ENCODE measurements around the gene NMB.
"Not testable (repeated sequence)": the region's sequence is repeated elsewhere in the genome, so short reads cannot be mapped to it uniquely, and the experiment has no call there.

NMB gene

GRCh38 chr15:84656972-84657371 is 1.0 kb downstream of the NMB start:
- no peak for DNase-seq (ENCODE audit: low read depth, low spot score)

GRCh38 chr15:84654689-84655453 is 3.1 kb downstream of the NMB start:
- DNase-seq (ENCODE audit: low read depth, low spot score): peak; percentile 59

GRCh38 chr15:84653910-84654688 is 3.9 kb downstream of the NMB start, which contains the start of gene WDR73:
Gene WDR73, minus strand, starts transcription at chr15:84654283. Its CDS starts 9 bp downstream, at chr15:84654274.
- DNase-seq (ENCODE audit: low read depth, low spot score): peak; percentile 97

DNA sequence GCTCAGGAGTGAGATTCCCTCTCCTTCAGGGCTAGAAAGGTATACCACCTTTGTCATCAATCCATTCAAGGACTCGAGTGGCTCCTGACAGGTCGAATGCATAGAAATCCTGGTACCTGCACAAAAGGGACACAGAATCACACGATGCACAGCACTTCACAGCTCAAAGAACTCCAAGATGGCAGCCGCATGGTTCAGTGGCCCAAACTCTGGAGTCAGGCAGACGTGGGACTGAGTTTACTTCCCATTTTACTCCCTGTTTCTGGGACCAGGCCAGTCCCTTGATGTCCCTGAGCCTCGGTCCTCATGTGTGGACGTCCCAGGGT is 4.5 kb downstream of the NMB start:
- DNase-seq (ENCODE audit: low read depth, low spot score): no peak

DNA sequence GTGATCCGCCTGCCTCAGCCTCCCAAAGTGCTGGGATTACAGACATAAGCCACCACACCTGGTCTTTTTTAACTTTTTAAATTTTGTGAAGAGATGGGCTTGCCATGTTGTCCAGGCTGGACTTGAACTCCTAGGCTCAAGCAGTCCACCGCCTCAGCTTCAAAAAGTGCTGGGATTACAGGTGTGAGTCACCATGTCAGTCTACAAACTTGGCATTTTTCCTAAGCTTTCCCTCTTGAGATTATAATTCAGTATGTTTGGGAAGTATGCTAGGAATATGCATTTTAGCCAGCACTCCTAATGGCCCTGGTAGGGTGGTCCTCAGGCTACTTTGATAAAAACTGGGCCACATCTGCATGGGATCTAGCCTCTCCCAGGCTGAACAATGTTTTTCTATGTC is 8.3 kb downstream of the NMB start:
- no peak for DNase-seq (ENCODE audit: low read depth, low spot score)

GRCh38 chr15:84648539-84648938 is 9.5 kb downstream of the NMB start:
- DNase-seq (ENCODE audit: low read depth, low spot score): no peak

GRCh38 chr15:84647726-84648125 is 10.3 kb downstream of the NMB start:
- DNase-seq (ENCODE audit: low read depth, low spot score): no peak

- no peak for DNase-seq (ENCODE audit: low read depth, low spot score)
Measured at GRCh38 chr15:84645997-84646396, 12.0 kb downstream of the NMB start.

DNA sequence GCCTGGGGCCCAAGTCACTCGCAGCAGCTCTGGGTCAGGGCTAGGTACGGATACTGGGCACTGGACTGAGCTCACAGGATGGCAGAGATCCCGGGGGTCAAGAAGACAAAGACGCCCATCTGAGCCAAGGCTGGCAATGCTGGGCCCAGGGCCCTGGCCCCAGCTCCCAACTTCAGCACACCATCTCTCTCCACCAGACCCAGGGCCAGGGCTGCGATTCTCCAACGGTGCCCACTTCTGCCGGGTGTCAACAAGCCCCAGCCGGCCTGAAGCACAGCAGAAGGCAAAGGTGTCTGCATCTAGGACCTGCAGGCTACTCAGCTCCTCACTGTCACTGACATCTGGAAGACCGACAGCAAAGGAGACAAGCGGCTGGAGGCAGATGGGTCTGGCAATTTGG is 12.5 kb downstream of the NMB start:
- no peak for DNase-seq (ENCODE audit: low read depth, low spot score)

DNA sequence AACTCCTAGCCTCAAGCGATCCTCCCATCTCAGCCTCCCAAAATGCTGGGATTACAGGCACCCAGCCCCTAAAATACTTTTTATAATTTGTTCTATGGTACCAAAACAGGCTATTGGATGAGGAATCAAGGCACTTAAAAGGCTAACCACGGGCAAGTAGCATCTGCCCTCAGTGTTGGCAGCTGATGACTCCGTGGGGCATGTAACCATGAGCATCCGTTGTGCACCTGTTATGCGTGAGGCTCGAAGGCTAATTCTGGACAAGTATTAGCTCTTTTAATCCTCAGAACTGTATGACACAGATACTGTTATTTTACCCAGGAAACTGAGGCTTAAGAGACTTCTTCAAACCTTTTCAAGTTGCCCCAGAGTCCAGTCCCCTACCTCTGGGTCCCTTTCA is 14.2 kb downstream of the NMB start:
- no peak for DNase-seq (ENCODE audit: low read depth, low spot score)

- DNase-seq (ENCODE audit: low read depth, low spot score): not testable (repeated sequence)
Measured at GRCh38 chr15:84642640-84643039, 15.4 kb downstream of the NMB start.

DNA sequence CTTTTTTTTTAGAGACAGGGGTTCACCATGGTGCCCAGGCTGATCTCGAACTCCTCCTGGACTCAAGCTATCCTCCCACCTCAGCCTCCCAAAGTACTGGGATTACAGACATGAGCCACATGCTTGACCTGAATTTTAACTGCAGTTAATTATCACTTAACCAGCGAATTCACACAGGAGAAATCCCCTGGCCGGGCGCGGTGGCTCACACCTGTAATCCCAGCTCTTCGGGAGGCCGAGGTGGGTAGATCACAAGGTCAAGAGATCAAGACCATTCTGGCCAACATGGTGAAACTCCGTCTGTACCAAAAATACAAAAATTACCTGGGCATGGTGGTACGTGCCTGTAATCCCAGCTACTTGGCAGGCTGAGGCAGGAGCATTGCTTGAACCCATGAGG is 16.1 kb downstream of the NMB start:
- not testable (repeated sequence) for DNase-seq (ENCODE audit: low read depth, low spot score)

GRCh38 chr15:84638103-84638502 is 19.9 kb downstream of the NMB start:
- DNase-seq (ENCODE audit: low read depth, low spot score): no peak

DNA sequence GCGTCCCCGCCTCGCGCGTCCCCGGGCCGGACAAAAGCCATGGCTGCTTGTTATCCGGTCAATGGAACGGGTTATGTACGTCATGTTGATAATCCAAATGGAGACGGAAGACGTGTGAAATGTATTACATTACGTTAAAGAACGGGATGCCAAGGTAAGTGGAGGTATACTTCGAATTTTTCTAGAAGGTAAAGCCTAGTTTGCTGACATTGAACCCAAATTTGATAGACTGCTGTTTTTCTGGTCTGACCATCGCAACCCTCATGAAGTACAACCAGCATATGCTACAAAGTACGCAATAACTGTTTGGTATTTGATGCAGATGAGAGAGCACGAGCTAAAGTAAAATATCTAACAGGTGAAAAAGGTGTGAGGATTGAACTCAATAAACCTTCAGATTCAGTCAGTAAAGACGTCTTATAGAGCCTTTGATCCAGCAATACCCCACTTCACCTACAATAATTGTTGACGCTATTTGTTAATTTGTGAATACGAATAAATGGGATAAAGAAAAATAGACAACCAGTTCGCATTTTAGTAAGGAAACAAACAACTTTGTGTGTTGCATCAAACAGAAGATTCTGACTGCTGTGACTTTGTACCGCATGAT is 23.7 kb downstream of the NMB start:
- DNase-seq (ENCODE audit: low read depth, low spot score): no peak

DNA sequence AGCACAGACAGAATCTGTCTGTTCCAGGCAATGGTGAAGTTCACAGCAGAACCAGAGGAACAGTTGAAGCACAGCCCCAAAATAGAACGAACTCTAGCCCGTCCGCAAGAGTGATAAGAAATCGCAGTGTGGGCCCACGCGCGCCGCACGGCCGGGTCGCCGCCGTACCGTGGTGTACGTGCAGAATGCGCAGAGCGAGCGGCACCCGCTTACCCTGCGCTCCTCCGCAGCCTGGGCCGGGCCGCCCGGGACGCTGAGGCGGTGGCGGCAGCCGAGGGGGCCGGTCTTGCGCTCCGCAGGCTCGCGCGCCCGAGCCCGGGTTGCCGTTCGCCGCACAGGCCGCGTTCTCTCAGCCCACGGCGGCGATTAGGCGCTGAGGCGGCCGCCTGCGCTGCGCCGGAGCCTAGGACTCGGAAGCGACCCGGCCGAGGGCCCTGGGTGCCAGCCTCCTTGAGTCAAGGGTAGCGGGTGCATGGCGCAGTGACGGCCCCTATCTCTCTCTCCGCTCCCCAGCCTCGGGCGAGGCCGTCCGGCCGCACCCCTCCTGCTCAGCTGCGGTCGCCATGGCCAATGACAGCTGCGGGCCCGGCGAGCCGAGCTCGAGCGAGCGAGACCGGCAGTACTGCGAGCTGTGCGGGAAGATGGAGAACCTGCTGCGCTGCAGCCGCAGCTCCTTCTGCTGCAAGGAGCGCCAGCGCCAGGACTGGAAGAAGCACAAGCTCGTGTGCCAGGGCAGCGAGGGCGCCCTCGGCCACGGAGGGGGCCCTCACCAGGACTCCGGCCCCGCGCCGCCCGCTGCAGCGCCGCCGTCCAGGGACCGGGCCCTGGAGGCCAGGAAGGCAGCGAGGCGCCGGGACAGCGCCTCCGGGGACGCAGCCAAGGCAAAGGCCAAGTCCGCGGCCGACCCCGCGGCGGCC is 24.4 kb downstream of the NMB start:
- peak; percentile 40 for DNase-seq (ENCODE audit: low read depth, low spot score)

- no peak for DNase-seq (ENCODE audit: low read depth, low spot score)
Measured at GRCh38 chr15:84631706-84632272, 26.2 kb downstream of the NMB start.

GRCh38 chr15:84629033-84629432 is 29.0 kb downstream of the NMB start:
- DNase-seq (ENCODE audit: low read depth, low spot score): no peak

- no peak for DNase-seq (ENCODE audit: low read depth, low spot score)
Measured at GRCh38 chr15:84625123-84625522, 32.9 kb downstream of the NMB start.

GRCh38 chr15:84624359-84624758 is 33.6 kb downstream of the NMB start:
- DNase-seq (ENCODE audit: low read depth, low spot score): no peak

DNA sequence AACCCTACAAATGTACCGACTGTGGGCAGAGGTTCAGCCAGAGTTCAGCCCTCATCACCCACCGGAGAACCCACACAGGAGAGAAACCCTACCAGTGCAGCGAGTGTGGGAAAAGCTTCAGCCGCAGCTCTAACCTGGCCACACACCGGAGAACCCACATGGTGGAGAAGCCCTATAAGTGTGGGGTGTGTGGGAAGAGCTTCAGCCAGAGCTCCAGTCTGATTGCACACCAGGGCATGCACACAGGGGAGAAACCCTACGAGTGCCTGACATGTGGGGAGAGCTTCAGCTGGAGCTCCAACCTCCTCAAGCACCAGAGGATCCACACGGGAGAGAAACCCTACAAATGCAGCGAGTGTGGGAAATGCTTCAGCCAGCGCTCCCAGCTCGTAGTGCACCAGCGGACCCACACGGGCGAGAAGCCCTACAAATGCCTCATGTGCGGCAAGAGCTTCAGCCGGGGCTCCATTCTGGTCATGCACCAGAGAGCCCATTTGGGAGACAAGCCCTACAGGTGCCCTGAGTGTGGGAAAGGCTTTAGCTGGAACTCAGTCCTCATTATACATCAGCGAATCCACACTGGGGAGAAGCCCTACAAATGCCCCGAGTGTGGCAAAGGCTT is 36.5 kb downstream of the NMB start:
- DNase-seq (ENCODE audit: low read depth, low spot score): no peak

DNA sequence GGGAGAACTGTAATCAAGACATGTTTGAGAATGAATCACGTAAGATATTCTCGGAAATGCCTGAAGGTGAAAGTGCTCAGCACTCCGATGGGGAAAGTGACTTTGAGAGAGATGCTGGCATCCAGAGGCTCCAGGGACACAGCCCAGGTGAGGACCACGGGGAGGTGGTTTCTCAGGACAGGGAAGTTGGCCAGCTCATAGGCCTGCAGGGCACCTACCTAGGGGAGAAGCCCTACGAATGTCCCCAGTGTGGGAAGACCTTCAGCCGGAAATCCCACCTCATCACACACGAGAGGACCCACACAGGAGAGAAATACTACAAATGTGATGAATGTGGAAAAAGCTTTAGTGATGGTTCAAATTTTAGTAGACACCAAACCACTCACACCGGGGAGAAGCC is 37.4 kb downstream of the NMB start:
- DNase-seq (ENCODE audit: low read depth, low spot score): no peak
